SK-N-SH treated with all-trans-retinoic acid at 6 μM for 48 hours (cell line): ENCODE results near the gene GRIN1.

Experiments used
- ATAC-seq: fragments of 200-7000 bp; cut with Tn5 transposase; 3 replicates; pipeline ENCODE4 v1.9.1; 2020; ENCODE audit warnings: mild to moderate bottlenecking, moderate library complexity
- ARNTL ChIP-seq: fragments of 450-650 bp; formaldehyde crosslinking; IDR thresholded peaks from 2 replicates; pipeline ENCODE4 v1.5.0; 2020; ENCODE audit warnings: low read depth, mild to moderate bottlenecking, moderate library complexity, borderline replicate concordance
- BACH2 ChIP-seq: fragments of 250-450 bp; sonication (Bioruptor Pico); IDR thresholded peaks from 2 replicates; pipeline ENCODE4 v1.9.0; 2021; ENCODE audit warnings: mild to moderate bottlenecking, borderline replicate concordance
- CREB5 ChIP-seq: fragments of 250-450 bp; sonication (Bioruptor Pico); IDR thresholded peaks from 2 replicates; pipeline ENCODE4 v1.5.1; 2020; ENCODE audit warnings: low read depth, mild to moderate bottlenecking, moderate library complexity
- CSDC2 ChIP-seq: fragments of 250-450 bp; sonication (Bioruptor Pico); IDR thresholded peaks from 2 replicates; pipeline ENCODE4 v1.5.0; 2020; ENCODE audit warnings: mild to moderate bottlenecking, moderate library complexity
- CSRNP3 ChIP-seq: fragments of 250-450 bp; sonication (Bioruptor Pico); IDR thresholded peaks from 2 replicates; pipeline ENCODE4 v1.5.1; 2021; ENCODE audit warnings: mild to moderate bottlenecking, moderate library complexity
- GLIS3 ChIP-seq: fragments of 250-450 bp; sonication (Bioruptor Pico); IDR thresholded peaks from 2 replicates; pipeline ENCODE4 v1.5.0; 2020; ENCODE audit warnings: mild to moderate bottlenecking, moderate library complexity
- ISL1 ChIP-seq: fragments of 250-450 bp; sonication (Bioruptor Pico); IDR thresholded peaks from 2 replicates; pipeline ENCODE4 v2.1.2; 2022; ENCODE audit warnings: mild to moderate bottlenecking, moderate library complexity
- OSR1 ChIP-seq: fragments of 250-450 bp; sonication (Bioruptor Pico); IDR thresholded peaks from 2 replicates; pipeline ENCODE4 v1.8.0; 2022; ENCODE audit warnings: moderate library complexity, mild to moderate bottlenecking, inconsistent platforms
- PATZ1 ChIP-seq: fragments of 250-450 bp; sonication (Bioruptor Pico); IDR thresholded peaks from 2 replicates; pipeline ENCODE4 v1.8.0; 2020; ENCODE audit warnings: mild to moderate bottlenecking, moderate library complexity, borderline replicate concordance
- PPARA ChIP-seq: fragments of 250-450 bp; sonication (Bioruptor Pico); IDR thresholded peaks from 2 replicates; pipeline ENCODE4 v1.5.0; 2020; ENCODE audit warnings: mild to moderate bottlenecking, borderline replicate concordance
- RARB ChIP-seq: fragments of 250-450 bp; sonication (Bioruptor Pico); IDR thresholded peaks from 2 replicates; pipeline ENCODE4 v1.8.0; 2021; ENCODE audit warnings: mild to moderate bottlenecking, moderate library complexity
- SNAI2 ChIP-seq: fragments of 250-450 bp; sonication (Bioruptor Pico); IDR thresholded peaks from 2 replicates; pipeline ENCODE4 v1.5.0; 2020; ENCODE audit warnings: mild to moderate bottlenecking, moderate library complexity
- TCF4 ChIP-seq: fragments of 250-450 bp; sonication (Bioruptor Pico); IDR thresholded peaks from 2 replicates; pipeline ENCODE4 v1.8.0; 2021; ENCODE audit warnings: mild to moderate bottlenecking, moderate library complexity, borderline replicate concordance
- TOX ChIP-seq: fragments of 250-450 bp; sonication (Bioruptor Pico); IDR thresholded peaks from 2 replicates; pipeline ENCODE4 v1.8.0; 2021; ENCODE audit warnings: mild to moderate bottlenecking, moderate library complexity, borderline replicate concordance
- ZC3H10 ChIP-seq: fragments of 250-450 bp; sonication (Bioruptor Pico); IDR thresholded peaks from 2 replicates; pipeline ENCODE4 v1.5.1; 2021; ENCODE audit warnings: mild to moderate bottlenecking, moderate library complexity
- ZFP30 ChIP-seq: fragments of 450-650 bp; formaldehyde crosslinking; IDR thresholded peaks from 2 replicates; pipeline ENCODE4 v1.5.0; 2022; ENCODE audit warnings: mild to moderate bottlenecking, moderate library complexity
- ZNF70 ChIP-seq: fragments of 450-650 bp; formaldehyde crosslinking; IDR thresholded peaks from 2 replicates; pipeline ENCODE4 v1.5.0; 2020; ENCODE audit warnings: mild to moderate bottlenecking, moderate library complexity
- ZNF8 ChIP-seq: fragments of 450-650 bp; formaldehyde crosslinking; IDR thresholded peaks from 2 replicates; pipeline ENCODE4 v1.5.0; 2020; ENCODE audit warnings: mild to moderate bottlenecking, moderate library complexity
- TF ChIP-seq, protein P1 (sequence below): fragments of 250-450 bp; sonication (Bioruptor Pico); IDR thresholded peaks from 2 replicates; pipeline ENCODE4 v1.5.0; 2020; ENCODE audit warnings: mild to moderate bottlenecking, moderate library complexity
- TF ChIP-seq, protein P2 (sequence below): fragments of 250-450 bp; sonication (Bioruptor Pico); IDR thresholded peaks from 2 replicates; pipeline ENCODE4 v1.8.0; 2021; ENCODE audit warnings: low read depth, mild to moderate bottlenecking, moderate library complexity, borderline replicate concordance

Gene GRIN1

GRCh38 chr9:137108608-137109249 is 30.2 kb upstream of the GRIN1 start:
- no peak for ATAC-seq
- TF ChIP-seq OSR1 (CRISPR knock-in tag) (no peak), ARNTL (CRISPR knock-in tag) (no peak), TCF4 (no peak), CSDC2 (no peak), SNAI2 (CRISPR knock-in tag) (no peak), BACH2 (CRISPR knock-in tag) (no peak), PATZ1 (CRISPR knock-in tag) (no peak), PPARA (CRISPR knock-in tag) (no peak)

DNA sequence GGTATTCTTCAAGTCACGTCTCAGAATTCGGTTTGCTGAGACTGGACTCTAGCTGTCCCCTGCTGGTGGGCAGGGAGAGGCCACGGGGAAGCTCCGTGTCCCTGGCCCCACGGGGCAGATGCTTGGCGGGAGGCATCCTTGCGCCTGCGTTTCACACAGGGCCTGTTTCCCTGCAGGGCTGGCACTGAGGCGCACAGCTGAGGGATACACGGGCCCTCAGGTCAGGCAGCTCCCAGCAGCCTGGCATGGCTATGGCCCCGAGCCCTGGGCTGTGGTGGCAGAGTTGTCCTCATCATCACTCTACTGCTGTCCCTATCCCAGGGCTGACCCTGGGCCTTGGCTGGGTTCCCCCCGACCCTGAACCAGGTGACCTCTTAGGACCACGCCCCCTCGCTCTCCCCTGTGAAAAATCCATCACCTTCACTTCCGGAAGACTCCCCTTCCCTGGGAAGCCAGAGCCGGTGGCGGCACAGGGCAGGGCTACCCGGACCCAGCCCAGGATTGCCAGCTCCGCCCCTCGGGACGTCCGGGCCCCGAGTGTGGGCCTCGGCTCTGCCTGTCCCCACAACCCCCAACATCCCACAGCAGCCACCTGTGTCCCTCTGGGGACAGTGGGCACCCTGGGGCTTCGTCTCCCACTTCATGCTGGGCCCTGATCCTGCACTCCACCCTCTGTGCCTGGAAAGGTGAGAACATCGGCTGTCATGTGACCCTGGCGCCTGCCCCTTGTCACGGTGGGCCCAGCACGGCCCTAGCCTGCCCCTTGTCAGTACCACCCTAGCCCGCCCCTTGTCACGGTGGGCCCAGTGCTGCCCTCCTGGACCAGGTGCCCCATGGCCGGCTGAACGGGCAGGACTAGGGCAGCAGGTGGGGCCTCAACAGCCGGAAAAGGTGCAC is 29.5 kb upstream of the GRIN1 start:
- no peak for TF ChIP-seq ISL1 (CRISPR knock-in tag)
- no peak for ATAC-seq

DNA sequence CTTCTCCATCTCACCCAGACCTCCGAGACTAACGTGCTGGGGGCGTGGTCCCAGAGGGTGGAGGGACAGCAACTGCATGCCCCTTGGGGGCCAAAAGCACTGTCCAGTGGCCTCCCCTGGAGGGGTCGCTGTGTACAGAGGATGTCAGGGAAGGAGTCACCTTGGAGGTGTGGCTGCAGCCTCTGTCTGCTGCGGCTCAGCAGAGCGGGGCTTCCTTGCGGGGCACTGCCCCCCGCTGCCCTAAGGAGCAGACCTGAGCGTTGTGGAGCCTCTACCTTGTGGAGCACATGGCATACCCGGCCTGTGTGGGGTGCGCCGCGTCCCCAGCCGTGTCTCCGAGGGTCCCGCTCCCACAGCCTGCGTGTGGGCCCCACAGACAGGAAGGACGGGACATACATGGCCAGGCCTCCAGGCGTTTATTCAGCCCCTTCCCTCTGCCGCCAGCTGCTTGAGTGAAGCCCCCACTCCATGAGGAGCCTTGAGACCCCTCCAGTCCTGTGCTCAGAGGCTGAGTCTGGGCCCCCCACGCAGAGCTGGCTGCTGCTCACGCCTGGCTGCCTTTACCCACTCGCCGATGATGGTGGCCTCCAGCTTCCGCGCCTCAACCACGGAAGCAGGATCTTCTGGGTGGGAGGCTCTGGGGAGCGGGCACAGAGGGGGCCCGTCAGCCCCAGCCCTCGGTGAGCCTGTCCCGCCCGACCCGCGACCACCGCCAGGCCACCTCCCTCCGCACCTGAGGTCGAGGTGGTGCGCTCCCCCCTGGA is 28.6 kb upstream of the GRIN1 start:
- TF ChIP-seq CSDC2, result no peak
- TF ChIP-seq CREB5 (CRISPR knock-in tag), result no peak
- TF ChIP-seq, protein P1, sequence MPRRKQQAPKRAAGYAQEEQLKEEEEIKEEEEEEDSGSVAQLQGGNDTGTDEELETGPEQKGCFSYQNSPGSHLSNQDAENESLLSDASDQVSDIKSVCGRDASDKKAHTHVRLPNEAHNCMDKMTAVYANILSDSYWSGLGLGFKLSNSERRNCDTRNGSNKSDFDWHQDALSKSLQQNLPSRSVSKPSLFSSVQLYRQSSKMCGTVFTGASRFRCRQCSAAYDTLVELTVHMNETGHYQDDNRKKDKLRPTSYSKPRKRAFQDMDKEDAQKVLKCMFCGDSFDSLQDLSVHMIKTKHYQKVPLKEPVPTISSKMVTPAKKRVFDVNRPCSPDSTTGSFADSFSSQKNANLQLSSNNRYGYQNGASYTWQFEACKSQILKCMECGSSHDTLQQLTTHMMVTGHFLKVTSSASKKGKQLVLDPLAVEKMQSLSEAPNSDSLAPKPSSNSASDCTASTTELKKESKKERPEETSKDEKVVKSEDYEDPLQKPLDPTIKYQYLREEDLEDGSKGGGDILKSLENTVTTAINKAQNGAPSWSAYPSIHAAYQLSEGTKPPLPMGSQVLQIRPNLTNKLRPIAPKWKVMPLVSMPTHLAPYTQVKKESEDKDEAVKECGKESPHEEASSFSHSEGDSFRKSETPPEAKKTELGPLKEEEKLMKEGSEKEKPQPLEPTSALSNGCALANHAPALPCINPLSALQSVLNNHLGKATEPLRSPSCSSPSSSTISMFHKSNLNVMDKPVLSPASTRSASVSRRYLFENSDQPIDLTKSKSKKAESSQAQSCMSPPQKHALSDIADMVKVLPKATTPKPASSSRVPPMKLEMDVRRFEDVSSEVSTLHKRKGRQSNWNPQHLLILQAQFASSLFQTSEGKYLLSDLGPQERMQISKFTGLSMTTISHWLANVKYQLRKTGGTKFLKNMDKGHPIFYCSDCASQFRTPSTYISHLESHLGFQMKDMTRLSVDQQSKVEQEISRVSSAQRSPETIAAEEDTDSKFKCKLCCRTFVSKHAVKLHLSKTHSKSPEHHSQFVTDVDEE (CRISPR knock-in tag), result no peak
- TF ChIP-seq OSR1 (CRISPR knock-in tag), result no peak
- TF ChIP-seq PPARA (CRISPR knock-in tag), result no peak
- TF ChIP-seq ARNTL (CRISPR knock-in tag), result no peak
- TF ChIP-seq ZC3H10 (CRISPR knock-in tag), result no peak
- no peak for TF ChIP-seq TCF4
- TF ChIP-seq TOX (CRISPR knock-in tag), result no peak
- no peak for TF ChIP-seq RARB (CRISPR knock-in tag)
- no peak for TF ChIP-seq PATZ1 (CRISPR knock-in tag)
- TF ChIP-seq, protein P2, sequence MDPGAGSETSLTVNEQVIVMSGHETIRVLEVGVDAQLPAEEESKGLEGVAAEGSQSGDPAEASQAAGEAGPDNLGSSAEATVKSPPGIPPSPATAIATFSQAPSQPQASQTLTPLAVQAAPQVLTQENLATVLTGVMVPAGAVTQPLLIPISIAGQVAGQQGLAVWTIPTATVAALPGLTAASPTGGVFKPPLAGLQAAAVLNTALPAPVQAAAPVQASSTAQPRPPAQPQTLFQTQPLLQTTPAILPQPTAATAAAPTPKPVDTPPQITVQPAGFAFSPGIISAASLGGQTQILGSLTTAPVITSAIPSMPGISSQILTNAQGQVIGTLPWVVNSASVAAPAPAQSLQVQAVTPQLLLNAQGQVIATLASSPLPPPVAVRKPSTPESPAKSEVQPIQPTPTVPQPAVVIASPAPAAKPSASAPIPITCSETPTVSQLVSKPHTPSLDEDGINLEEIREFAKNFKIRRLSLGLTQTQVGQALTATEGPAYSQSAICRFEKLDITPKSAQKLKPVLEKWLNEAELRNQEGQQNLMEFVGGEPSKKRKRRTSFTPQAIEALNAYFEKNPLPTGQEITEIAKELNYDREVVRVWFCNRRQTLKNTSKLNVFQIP (CRISPR knock-in tag), result no peak
- TF ChIP-seq ZNF70, result no peak
- no peak for TF ChIP-seq CSRNP3 (CRISPR knock-in tag)
- no peak for TF ChIP-seq ZFP30 (CRISPR knock-in tag)
- no peak for TF ChIP-seq GLIS3 (CRISPR knock-in tag)
- TF ChIP-seq ZNF8, result no peak
- no peak for TF ChIP-seq ISL1 (CRISPR knock-in tag)
- TF ChIP-seq, all 23 proteins: peak for 0
- ATAC-seq, result no peak
